GM18951 (cell line): Measurements from ENCODE around the gene SLC9A8.

Source experiments
- POLR2A ChIP-seq: IDR thresholded peaks from 4 replicates; pipeline ENCODE4 v1.6.1; 2011; ENCODE audit warnings: mild to moderate bottlenecking; ENCODE audit not compliant: insufficient read length, insufficient read depth; ENCODE audit errors: extremely low read depth
- in situ Hi-C: fragments of 300-500 bp; cut with MboI; formaldehyde crosslinking; loops from one replicate; pipeline ENCODE4 v1.12.0; 2022; ENCODE audit warnings: low sequenced_read_pairs, mixed read lengths, inconsistent platforms; ENCODE audit not compliant: unreplicated experiment

The SLC9A8 gene

DNA sequence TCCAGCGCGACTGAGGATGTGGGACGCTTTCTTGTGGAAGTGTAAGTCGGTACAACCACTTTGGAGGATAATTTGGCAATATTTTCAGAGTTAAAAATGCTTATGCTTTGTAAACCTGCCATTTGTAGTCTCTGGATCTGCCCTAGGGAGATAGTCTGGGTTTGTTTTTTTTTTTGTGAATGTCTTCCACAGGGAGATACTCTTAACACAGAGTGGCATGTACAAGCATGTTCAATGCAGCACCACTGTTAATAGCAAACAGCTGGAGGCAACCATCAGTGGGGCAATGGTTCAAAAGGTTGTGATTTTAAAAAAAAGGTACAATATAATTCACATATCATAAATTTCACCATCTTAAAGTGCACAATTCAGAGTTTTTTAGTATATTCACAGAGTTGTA lies 22.4 kb downstream of the SLC9A8 start:
- in situ Hi-C loops, result loop anchor here (25.0 kb wide), 1 partner anchor 223 kb away; no protein-coding TSS in a partner anchor
- no peak for TF ChIP-seq POLR2A

- in situ Hi-C loops, result loop anchor here (25.0 kb wide), 1 partner anchor 226 kb away; no protein-coding TSS in a partner anchor
- no peak for TF ChIP-seq POLR2A
Observed at GRCh38 chr20:49838546-49838945, 25.9 kb downstream of the SLC9A8 start.

DNA sequence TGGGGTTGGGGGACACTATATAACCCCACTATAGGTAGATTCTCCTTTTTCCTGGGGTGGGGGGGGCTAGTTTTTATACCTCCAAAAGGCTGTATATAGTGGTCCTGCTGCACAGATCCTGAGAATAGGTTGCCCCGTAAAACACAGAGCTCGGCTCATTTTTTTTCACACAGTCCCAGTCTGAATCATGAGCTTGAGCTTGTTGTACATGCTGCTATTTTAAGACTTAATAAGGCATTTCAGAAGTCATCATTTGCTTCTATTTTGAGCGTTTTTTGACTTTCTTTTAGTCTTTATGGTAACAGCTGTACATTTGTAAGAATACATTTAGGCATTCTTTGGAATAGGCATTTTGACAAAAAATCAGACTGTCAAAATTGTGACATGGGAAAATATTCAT lies 30.5 kb downstream of the SLC9A8 start:
- in situ Hi-C loops, result loop anchor here (25.0 kb wide), 1 partner anchor 231 kb away; no protein-coding TSS in a partner anchor
- TF ChIP-seq POLR2A, result no peak

- no peak for TF ChIP-seq POLR2A
- in situ Hi-C loops, result loop anchor here (25.0 kb wide), 1 partner anchor 232 kb away; no protein-coding TSS in a partner anchor
Observed at GRCh38 chr20:49843770-49844380, 31.2 kb downstream of the SLC9A8 start.

- no peak for TF ChIP-seq POLR2A
- in situ Hi-C loops, result loop anchor here (25.0 kb wide), 1 partner anchor 233 kb away; no protein-coding TSS in a partner anchor
Observed at GRCh38 chr20:49845060-49845459, 32.4 kb downstream of the SLC9A8 start.

DNA sequence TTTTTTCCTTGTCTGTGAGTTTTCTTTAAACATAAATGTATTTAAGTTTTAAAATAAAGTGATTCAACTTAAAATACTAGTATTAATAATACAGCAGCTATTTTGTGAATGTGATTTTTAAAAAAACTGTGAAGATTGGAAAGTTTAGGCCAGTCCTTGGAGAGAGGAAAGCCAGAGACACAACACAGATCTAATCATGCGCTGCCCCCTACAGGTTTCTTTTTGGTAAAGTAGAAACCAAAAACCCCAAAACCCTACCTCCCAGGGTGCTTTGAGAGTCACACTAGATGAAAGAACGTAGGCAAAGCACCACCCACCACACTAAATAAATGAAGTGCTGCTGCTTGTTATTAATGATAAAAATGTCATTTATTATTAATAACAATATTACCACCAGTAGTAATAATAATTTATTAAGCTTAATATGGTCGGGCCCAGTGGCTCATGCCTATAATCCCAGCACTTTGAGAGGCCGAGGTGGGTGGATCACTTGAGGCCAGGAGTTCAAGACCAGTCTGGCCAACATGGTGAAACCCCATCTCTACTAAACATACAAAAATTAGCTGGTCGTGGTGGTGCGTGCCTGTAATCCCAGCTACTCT lies 33.7 kb downstream of the SLC9A8 start:
- in situ Hi-C loops, result loop anchor here (25.0 kb wide), 1 partner anchor 234 kb away; no protein-coding TSS in a partner anchor

GRCh38 chr20:49850463-49851230 lies 38.0 kb downstream of the SLC9A8 start:
- TF ChIP-seq POLR2A, result no peak
- in situ Hi-C loops, result no loop called here

More for the DNA sequence above, 33.7 kb downstream of the SLC9A8 start:
- no peak for TF ChIP-seq POLR2A

- TF ChIP-seq POLR2A, result no peak
- in situ Hi-C loops, result no loop called here
Observed at GRCh38 chr20:49851231-49851705, 38.6 kb downstream of the SLC9A8 start.

DNA sequence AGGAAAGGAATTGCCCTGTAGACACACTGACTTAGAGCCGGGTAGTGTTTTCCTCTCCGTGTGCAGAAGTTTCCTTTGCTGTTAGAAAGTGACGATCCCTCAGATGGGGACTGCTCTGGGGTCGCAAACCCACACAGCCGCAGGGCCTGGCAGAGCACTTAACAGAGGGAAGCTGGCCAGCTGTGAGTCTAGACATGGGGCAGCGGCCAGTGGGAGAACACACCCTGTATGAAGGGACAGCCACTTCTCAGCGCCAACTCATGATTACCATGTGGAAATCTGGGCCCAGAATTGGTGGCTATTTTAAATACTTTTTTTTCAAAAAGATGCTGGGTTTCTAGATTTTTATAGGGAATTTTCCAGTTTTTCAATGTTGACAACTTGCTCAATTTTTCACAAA lies 39.4 kb downstream of the SLC9A8 start:
- TF ChIP-seq POLR2A, result no peak
- in situ Hi-C loops, result no loop called here

DNA sequence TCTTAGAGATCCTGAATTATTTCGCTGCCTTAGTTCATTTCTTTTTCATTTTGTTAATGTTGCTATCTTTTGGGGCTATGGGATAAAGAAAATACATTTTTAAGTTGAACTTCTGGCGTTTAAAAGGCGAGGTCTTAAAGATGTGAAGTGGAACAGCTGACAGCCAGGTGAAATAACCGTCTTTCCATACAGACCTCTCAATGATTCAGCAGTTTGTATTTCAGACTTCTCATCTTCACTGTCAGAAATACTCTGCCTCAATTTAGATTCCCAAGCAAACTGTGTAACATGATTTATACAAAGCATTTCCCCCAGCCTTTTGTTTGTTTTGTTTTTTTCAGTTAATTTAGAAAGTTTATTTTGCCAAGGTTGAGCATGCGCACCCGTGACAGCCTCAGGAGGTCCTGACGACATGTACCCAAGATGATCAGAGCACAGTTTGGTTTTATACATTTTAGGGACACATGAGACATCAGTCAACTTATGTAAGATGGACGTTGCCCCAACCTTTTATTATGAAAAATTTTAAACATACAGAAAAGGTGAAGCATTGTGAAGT lies 40.0 kb downstream of the SLC9A8 start:
- in situ Hi-C loops, result no loop called here
- no peak for TF ChIP-seq POLR2A

GRCh38 chr20:49853640-49854039 lies 41.0 kb downstream of the SLC9A8 start:
- TF ChIP-seq POLR2A, result no peak
- in situ Hi-C loops, result no loop called here

DNA sequence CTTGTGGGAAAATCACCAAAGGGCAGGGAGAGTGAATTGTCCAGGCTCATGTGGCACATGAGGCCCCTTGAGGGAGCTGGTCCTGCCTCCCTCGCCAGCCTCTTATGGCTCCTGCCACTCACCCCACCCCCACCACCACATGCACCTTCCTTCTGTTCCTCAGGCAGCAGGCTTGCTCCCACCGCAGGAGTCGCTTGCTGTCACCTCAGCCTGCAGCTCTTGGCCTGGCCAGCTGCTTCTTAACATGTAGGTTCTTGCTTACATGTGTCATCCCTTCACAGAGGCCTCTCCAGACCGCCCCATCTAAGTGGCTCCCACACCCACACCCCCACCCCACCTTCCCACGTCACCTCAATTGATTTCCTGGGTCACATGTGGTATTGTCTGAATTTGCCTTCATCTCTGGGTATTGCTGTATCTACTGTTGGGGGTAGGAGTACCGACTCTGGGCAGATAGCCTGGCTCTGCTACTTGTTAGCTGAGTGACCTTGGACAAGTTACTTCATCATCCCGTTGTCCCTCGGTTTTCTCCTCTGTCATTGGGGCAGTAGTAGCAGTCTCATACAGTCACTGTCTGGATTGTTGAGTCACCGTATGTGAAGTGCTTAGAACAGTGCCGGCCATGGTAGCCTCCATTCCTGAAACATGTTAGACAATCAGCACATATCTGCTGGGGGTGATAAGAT lies 41.7 kb downstream of the SLC9A8 start:
- in situ Hi-C loops, result no loop called here
- TF ChIP-seq POLR2A, result no peak
